Stimulated activated naive CD8-positive, alpha-beta T cell treated with anti-CD3 and anti-CD28 coated beads, Interleukin-15, Interleukin-2, amounts not matched to agents 100 ng/mL and 50 ng/mL, for 24 hours (primary cell): ENCODE results near the gene IFITM5.
"Not testable (repeated sequence)": the region's sequence is repeated elsewhere in the genome, so short reads cannot be mapped to it uniquely, and the experiment has no call there.

Experiments
- H3K27ac Mint-ChIP-seq: one replicate; pipeline ENCODE4 v1.8.0; 2021; ENCODE audit warnings: mild to moderate bottlenecking, mixed read lengths
- H3K27me3 Mint-ChIP-seq: one replicate; pipeline ENCODE4 v1.8.0; 2021; ENCODE audit warnings: mixed read lengths
- H3K36me3 Mint-ChIP-seq: one replicate; pipeline ENCODE4 v1.8.0; 2021; ENCODE audit warnings: low read depth, mixed read lengths
- H3K4me1 Mint-ChIP-seq: one replicate; pipeline ENCODE4 v1.8.0; 2021; ENCODE audit warnings: low read depth, mixed read lengths
- H3K4me3 Mint-ChIP-seq: one replicate; pipeline ENCODE4 v1.8.0; 2021; ENCODE audit warnings: mild to moderate bottlenecking, mixed read lengths
- H3K9me3 Mint-ChIP-seq: one replicate; pipeline ENCODE4 v1.8.0; 2021; ENCODE audit warnings: mixed read lengths

The IFITM5 gene

GRCh38 chr11:319121-319887 is 20.0 kb upstream of the IFITM5 start:
- not testable (repeated sequence) for H3K9me3 Mint-ChIP-seq, H3K27me3 Mint-ChIP-seq
- Mint-ChIP-seq H3K4me3 (peak overlapping the region; percentile 92), H3K4me1 (peaks cover 49% of the 10 kb centered on the region), H3K27ac (peak overlapping the region; percentile 98), H3K36me3 (peaks cover 18% of the 10 kb centered on the region)

- Mint-ChIP-seq H3K36me3 (peaks cover 24% of the 10 kb centered on the region), H3K4me1 (peaks cover 48% of the 10 kb centered on the region), H3K4me3 (peak overlapping the region; percentile 92)
- H3K9me3 Mint-ChIP-seq, H3K27me3 Mint-ChIP-seq, H3K27ac Mint-ChIP-seq: not testable (repeated sequence)
Measured at GRCh38 chr11:318405-319120, 19.2 kb upstream of the IFITM5 start.

- not testable (repeated sequence) for H3K27me3 Mint-ChIP-seq, H3K9me3 Mint-ChIP-seq
- H3K36me3 Mint-ChIP-seq = peaks cover 24% of the 10 kb centered on the region
- H3K4me3 Mint-ChIP-seq = peak overlapping the region; percentile 84
- H3K27ac Mint-ChIP-seq = peak overlapping the region; percentile 87
- H3K4me1 Mint-ChIP-seq = peaks cover 49% of the 10 kb centered on the region
Measured at GRCh38 chr11:317668-318404, 18.5 kb upstream of the IFITM5 start.

- peaks cover 24% of the 10 kb centered on the region for H3K36me3 Mint-ChIP-seq
- H3K27ac Mint-ChIP-seq = peak overlapping the region; percentile 87
- H3K27me3 Mint-ChIP-seq = no peaks in the 10 kb centered on the region
- H3K4me1 Mint-ChIP-seq = peaks cover 54% of the 10 kb centered on the region
- no peaks in the 10 kb centered on the region for H3K9me3 Mint-ChIP-seq
- peak overlapping the region; percentile 84 for H3K4me3 Mint-ChIP-seq
Measured at GRCh38 chr11:316891-317301, 17.6 kb upstream of the IFITM5 start.

- no peaks in the 10 kb centered on the region for H3K9me3 Mint-ChIP-seq
- peaks cover 58% of the 10 kb centered on the region for H3K4me1 Mint-ChIP-seq
- peak overlapping the region; percentile 87 for H3K27ac Mint-ChIP-seq
- peaks cover 24% of the 10 kb centered on the region for H3K36me3 Mint-ChIP-seq
- peak overlapping the region; percentile 84 for H3K4me3 Mint-ChIP-seq
- no peaks in the 10 kb centered on the region for H3K27me3 Mint-ChIP-seq
Measured at GRCh38 chr11:316031-316701, 16.8 kb upstream of the IFITM5 start.

GRCh38 chr11:315516-315994 is 16.2 kb upstream of the IFITM5 start:
- peaks cover 24% of the 10 kb centered on the region for H3K36me3 Mint-ChIP-seq
- H3K27ac Mint-ChIP-seq = peak overlapping the region; percentile 98
- H3K9me3 Mint-ChIP-seq = no peaks in the 10 kb centered on the region
- peak overlapping the region; percentile 99 for H3K4me3 Mint-ChIP-seq
- H3K27me3 Mint-ChIP-seq = no peaks in the 10 kb centered on the region
- peaks cover 56% of the 10 kb centered on the region for H3K4me1 Mint-ChIP-seq

GRCh38 chr11:315051-315481 is 15.7 kb upstream of the IFITM5 start:
- Mint-ChIP-seq H3K27ac (peak overlapping the region; percentile 98), H3K36me3 (peaks cover 24% of the 10 kb centered on the region), H3K4me3 (peak overlapping the region; percentile 99), H3K9me3 (no peaks in the 10 kb centered on the region), H3K27me3 (no peaks in the 10 kb centered on the region), H3K4me1 (peaks cover 51% of the 10 kb centered on the region)

GRCh38 chr11:314554-314875 is 15.2 kb upstream of the IFITM5 start:
- H3K27me3 Mint-ChIP-seq, H3K9me3 Mint-ChIP-seq: not testable (repeated sequence)
- Mint-ChIP-seq H3K36me3 (peaks cover 26% of the 10 kb centered on the region), H3K4me1 (peaks cover 49% of the 10 kb centered on the region), H3K4me3 (peak overlapping the region; percentile 99), H3K27ac (peak overlapping the region; percentile 98)

GRCh38 chr11:313787-314553 is 14.6 kb upstream of the IFITM5 start, which contains the start of gene IFITM1:
IFITM1 (plus strand) TSS chr11:314040; CDS start chr11:314171, 131 bp downstream.
- Mint-ChIP-seq H3K4me1 (peaks cover 50% of the 10 kb centered on the region), H3K27me3 (no peaks in the 10 kb centered on the region), H3K27ac (peak within 1 kb of the TSS; percentile 98), H3K9me3 (no peaks in the 10 kb centered on the region), H3K36me3 (peaks cover 30% of the 10 kb centered on the region), H3K4me3 (peak within 1 kb of the TSS; percentile 99)

- H3K27me3 Mint-ChIP-seq = no peaks in the 10 kb centered on the region
- peak overlapping the region; percentile 98 for H3K27ac Mint-ChIP-seq
- H3K4me3 Mint-ChIP-seq = peak overlapping the region; percentile 99
- H3K36me3 Mint-ChIP-seq = peaks cover 32% of the 10 kb centered on the region
- peaks cover 50% of the 10 kb centered on the region for H3K4me1 Mint-ChIP-seq
- no peaks in the 10 kb centered on the region for H3K9me3 Mint-ChIP-seq
Measured at GRCh38 chr11:313304-313786, 14.0 kb upstream of the IFITM5 start.

- Mint-ChIP-seq H3K4me1 (peaks cover 51% of the 10 kb centered on the region), H3K4me3 (peak overlapping the region; percentile 99), H3K27ac (peak overlapping the region; percentile 98), H3K9me3 (no peaks in the 10 kb centered on the region), H3K27me3 (no peaks in the 10 kb centered on the region), H3K36me3 (peaks cover 32% of the 10 kb centered on the region)
Measured at GRCh38 chr11:312092-312816, 12.9 kb upstream of the IFITM5 start.

GRCh38 chr11:311013-311748 is 11.9 kb upstream of the IFITM5 start:
- H3K4me3 Mint-ChIP-seq = peak overlapping the region; percentile 99
- H3K9me3 Mint-ChIP-seq, H3K27me3 Mint-ChIP-seq: not testable (repeated sequence)
- peaks cover 42% of the 10 kb centered on the region for H3K4me1 Mint-ChIP-seq
- peak overlapping the region; percentile 98 for H3K27ac Mint-ChIP-seq
- peaks cover 27% of the 10 kb centered on the region for H3K36me3 Mint-ChIP-seq
